GM21717 (cell line): Measurements from ENCODE around the gene OVOL1.

Experiments
- ATAC-seq: cut with Tn5 transposase; IDR thresholded peaks from one replicate; pipeline ENCODE4 v1.9.1; 2021; ENCODE audit warnings: mild to moderate bottlenecking, moderate library complexity; ENCODE audit not compliant: unreplicated experiment

Gene OVOL1

GRCh38 chr11:65790902-65791650, 4.2 kb downstream of the OVOL1 start:
- ATAC-seq = no peak

DNA sequence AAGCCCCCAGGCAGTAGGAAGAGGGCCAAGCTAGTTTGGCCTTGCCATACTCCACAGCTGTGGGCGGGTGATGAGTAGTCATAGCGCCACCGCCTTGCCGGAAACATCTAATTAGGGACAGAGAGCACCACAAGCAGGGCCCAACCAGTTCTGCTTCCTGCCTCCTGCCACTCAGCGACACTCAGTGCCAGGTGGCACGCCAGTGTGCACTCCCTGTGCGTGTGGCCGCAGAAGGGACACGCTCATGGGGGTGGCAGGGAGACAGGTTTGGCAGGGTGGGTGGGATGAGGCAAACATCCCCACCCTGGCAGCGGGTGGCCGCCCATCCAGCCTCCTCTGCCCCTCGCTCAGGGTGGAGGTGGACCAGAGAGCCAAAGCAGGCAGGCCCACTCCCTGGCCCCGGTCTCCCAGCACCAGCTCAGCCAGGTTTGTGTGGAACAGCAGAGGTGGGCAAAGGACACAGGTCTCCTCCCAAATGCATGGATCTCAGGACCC, 4.9 kb downstream of the OVOL1 start:
- ATAC-seq = no peak

GRCh38 chr11:65792456-65792855, 5.6 kb downstream of the OVOL1 start:
- ATAC-seq = no peak

DNA sequence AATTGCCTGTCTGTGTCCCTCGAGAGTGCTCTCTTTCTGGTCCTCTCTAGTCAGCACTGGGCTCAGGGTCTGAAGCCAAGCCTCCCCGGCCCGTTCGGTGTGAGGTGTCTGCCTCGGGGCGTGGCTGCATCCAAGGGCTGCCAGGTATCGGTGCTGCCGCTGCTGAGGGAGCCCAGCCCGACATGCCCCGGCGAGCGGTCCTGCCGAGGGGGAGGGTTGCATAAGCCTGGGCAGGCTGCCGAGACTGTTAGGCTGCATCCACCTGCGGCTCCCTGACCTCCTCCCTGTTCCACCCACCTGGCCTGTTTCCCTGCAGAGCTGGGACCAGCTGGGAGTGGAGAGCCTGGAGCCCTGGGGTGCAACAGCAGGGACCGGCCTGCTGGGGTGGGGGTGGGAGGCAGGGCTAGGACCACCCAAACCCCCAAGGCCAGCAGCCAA, 6.3 kb downstream of the OVOL1 start:
- no peak for ATAC-seq

DNA sequence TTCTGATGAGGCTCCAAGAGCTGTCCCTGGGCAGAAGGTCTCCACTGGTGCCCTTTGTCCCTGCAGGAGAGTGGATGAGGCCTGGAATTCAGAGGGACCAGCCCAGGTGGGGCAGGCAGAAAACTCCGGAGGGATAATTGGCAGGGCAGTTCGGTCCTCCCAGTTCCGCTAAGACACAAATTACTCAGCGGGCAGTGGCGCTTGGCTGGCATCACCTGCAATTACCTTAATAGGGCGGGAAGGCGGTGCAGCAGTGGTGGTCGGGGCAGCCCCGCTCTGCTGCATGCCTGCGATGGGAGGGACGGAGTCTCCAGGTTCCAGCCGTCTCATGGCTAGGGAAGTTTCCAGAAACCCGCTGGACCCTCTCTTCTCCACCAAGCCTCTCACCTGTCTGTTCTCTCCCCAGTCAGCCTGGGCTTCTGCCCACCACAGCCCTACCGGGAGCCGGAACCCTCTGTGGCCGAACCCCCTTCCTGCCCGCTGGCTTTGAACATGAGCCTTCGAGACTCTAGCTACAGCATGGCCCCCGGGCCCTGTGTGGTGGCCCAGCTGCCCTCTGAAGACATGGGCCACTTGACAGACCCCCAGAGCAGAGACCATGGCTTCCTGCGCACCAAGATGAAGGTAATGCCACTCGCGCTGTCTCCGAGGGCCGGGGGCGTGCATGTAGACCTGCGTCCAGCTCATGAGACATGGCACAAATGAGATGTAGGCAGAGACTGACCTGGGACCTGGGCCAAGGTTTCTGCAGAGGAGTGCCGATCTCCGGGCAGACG, 7.0 kb downstream of the OVOL1 start:
- ATAC-seq = no peak

GRCh38 chr11:65794570-65795510, 8.0 kb downstream of the OVOL1 start:
- no peak for ATAC-seq

GRCh38 chr11:65796726-65797601, 10.1 kb downstream of the OVOL1 start:
- no peak for ATAC-seq

- no peak for ATAC-seq
These were observed 10.8 kb downstream of the OVOL1 start for GRCh38 chr11:65797711-65798110.

GRCh38 chr11:65798882-65799281, 12.0 kb downstream of the OVOL1 start:
- ATAC-seq = no peak

DNA sequence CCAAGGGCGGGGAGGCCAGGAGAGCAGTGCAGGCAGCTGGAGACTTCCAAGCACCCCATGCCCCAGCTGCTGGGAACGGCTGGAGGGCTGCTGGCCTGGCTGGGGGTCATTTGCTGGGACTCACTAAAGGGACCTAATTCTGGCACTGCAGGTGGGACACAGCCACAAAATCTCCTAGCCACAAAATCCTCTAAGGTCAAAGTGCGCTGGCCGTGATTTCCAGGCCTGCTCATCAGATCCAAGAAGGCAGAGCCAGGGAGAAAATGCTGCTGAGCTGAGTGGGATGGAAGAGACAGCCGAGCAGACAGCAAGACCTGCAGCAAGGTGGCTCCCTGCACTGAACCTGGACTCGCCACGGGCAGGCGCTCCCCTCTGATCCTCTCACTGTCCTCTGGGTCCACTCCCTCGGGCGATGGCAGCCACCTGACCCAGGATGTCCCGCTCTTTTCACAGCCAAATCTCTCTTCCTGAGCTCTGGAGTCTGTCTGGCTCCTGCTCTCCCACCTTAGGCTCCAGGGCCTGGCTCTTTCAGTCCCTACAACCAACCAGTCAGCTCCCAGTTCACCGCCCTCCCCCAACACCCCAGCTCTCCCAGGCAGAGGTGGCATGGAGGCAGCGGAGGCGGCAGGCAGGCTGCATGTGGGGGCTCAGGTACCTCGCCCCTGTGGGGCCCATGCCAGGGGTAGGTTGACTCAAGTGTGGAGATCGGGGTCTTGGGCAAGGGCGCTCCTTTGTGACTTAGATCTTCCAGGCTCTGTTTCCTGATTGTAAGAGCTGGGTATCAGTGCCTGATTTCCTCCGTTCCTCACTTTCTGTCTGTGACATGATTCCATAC, 14.5 kb downstream of the OVOL1 start:
- ATAC-seq = no peak

DNA sequence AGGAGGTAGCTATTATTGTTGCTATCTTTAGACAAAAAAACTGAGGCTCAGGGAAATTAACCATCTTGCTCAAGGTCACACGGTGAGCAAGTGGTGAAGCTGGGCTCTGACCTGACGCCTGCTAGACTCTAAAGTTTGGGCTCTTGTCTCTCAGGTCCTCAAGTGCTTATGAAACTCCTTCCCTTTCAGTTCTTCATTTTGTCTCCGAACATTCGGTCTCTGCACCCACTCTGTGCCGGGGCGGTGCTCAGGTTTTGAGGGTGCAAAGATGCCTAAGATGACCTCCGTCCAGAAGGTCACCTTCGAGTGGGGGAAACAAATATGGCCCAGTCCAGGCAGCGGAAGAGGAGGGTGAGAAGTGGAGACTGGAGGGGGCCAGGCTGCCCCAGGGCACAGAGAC, 16.0 kb downstream of the OVOL1 start:
- ATAC-seq = peak; percentile 73

GRCh38 chr11:65803797-65804492, 17.1 kb downstream of the OVOL1 start:
- ATAC-seq = no peak

- ATAC-seq = no peak
These were observed 20.1 kb downstream of the OVOL1 start for GRCh38 chr11:65806979-65807378.

DNA sequence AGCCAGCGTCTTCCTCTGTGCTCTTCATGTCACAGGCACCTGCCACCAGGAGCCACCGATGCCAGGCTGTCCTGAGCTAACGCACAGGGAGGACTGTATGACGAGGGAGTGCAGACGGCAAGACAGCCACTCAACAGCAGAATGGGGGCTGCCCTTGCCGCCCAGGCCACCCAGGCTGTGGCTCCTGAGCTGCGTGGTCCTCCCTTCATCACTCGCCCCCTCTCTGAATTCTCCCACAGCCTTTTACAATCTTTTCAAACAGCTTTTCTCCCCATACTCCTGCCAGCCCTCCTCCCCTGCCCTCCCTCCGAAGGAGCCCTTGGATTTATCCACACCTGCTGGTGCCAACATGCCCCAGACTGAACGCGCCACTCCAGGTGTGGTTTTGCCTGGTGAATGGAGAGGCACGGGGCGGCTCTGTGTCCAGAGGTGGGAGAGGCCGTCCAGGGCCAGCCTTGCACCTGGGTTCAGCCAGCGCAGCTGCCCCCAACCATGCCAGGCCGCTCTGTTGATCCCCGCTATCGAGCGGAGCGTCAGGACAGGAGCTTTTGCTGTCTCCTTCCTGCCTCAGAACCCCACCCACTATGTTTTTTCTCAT, 22.0 kb downstream of the OVOL1 start:
- no peak for ATAC-seq

- no peak for ATAC-seq
These were observed 22.6 kb downstream of the OVOL1 start for GRCh38 chr11:65809496-65809895.

- no peak for ATAC-seq
These were observed 23.4 kb downstream of the OVOL1 start for GRCh38 chr11:65810046-65810868.

DNA sequence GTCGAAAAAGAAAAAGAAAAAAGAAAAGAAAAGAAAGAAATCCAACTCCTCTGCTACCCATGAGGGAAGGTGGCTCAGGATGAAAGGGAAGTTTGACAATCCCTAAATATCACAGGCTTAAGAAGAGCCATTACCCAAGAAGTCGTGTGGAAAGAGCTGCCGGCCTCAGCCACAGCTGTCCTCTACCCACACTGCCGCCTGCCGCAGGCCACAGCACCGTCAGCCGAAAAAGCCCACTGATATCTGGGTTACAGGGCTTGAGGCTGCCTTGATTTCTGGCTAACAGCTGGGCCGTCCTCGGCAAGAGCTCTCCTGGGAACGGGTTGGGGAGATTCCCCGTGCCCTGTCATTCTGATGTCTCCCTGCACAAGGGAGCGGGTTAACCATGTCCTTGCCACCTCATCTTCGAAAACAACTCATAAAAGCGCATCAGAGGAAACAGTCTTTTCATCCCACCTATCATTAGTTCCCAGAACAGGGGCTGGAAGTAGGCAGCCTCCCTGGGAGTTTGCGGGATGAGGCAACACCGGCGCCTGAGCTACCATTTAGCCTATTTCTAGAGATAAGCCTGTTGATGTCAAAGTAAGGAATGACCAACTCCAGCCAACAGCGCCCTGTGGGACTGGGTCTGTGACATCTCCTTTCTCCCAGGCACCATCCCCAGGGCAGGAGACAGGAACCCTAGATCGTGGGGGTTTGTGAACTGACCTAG, 25.1 kb downstream of the OVOL1 start:
- no peak for ATAC-seq
